HG02981 (cell line): ENCODE measurements around the gene LMO1.

Experiments used
- ATAC-seq: cut with Tn5 transposase; IDR thresholded peaks from one replicate; pipeline ENCODE4 v1.9.1; 2021; ENCODE audit warnings: mild to moderate bottlenecking, moderate library complexity; ENCODE audit not compliant: unreplicated experiment

Gene LMO1

DNA sequence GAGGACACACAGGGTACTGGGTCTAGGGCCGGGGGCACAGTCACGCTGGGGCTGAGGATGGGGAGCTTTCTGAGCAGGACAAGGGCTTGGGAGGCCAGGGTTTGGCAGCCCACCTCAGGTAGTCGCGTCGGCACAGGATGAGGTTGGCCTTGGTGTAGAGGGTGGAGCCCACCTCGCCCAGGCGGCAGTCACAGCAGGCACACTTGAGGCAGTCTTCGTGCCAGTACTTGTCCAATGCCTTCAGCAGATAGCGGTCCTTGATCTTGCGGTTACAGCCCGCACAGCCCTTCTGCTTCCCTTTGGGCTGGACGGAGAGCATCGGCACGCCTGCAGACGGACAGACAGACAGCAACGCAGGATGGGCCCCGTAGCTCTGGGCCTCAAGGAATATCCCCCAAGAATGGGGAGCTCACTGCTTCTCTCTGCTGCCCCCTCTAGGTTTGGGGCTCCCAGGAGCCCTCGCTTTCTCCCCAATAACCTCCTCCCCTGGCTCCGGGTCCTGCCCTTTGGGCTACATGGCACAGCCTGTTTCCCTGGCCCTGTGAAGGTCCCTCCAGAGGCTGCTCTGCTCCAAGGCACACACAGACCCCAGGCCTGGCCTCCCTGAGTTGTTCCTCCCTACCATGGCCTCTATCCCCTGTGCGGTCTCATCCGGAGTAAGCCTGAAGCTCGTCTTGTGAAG, 33.4 kb downstream of the LMO1 start:
- no peak for ATAC-seq

DNA sequence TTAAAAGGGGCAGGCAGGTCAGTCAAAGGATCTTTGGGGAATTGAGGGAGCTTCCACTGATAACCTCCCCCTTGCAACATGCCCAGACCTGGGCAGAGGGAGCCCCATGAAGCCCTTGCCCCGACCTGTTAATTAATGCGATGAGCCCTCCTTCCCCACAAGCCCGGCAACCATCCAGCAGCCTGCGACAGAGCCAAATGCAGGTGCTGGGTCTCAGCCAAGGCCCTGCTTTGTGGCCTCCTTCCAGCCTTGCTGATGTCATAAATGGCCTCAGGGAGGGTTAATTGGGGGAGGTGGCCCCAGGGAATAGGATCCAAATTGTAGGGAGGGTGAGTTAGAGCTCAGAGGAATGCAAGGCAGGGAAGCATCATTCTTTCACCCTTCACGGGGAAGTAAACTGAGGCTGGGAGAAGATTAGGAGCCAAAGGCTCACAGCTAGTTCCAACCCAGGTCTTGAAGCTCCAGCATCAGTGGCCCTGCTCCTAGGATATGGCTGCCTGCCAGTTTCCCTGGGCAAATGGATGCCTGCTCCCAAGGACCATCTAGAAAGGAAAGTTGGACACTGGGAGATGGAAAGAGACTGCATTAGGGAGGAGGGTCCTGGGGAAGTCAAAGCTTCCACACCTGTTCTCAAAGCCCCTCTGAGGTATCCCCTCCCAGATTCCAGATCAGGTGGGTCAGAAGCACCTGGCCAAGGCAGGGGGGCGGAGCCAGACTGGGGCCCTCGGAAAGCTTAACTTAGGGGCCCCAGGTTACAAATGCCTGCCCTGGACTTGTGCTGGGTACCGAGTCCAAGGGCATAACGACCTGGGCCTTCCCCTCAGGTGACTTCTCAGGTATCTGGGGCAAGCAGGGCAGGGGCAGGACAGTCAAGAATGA, 34.1 kb downstream of the LMO1 start:
- no peak for ATAC-seq

DNA sequence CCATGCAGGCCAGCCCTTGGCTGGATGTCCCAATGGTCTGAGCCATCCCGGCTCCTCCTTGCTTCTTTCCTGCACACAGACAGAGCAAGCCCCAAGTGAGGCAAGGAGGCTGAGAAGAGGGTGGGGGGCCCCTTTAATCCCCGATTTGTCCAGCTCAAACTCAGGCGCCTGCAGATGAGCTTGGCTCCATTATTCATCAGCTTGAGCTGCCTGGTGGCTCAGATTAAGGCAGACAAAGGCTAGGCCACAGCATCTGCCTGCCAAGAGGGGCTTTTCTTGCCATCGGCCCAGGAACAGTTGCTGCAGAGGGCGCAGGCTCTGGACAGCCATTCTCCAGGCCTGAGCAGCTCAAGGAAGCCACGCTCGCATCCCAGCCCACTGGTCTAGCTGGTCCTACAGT, 35.4 kb downstream of the LMO1 start:
- ATAC-seq = no peak

DNA sequence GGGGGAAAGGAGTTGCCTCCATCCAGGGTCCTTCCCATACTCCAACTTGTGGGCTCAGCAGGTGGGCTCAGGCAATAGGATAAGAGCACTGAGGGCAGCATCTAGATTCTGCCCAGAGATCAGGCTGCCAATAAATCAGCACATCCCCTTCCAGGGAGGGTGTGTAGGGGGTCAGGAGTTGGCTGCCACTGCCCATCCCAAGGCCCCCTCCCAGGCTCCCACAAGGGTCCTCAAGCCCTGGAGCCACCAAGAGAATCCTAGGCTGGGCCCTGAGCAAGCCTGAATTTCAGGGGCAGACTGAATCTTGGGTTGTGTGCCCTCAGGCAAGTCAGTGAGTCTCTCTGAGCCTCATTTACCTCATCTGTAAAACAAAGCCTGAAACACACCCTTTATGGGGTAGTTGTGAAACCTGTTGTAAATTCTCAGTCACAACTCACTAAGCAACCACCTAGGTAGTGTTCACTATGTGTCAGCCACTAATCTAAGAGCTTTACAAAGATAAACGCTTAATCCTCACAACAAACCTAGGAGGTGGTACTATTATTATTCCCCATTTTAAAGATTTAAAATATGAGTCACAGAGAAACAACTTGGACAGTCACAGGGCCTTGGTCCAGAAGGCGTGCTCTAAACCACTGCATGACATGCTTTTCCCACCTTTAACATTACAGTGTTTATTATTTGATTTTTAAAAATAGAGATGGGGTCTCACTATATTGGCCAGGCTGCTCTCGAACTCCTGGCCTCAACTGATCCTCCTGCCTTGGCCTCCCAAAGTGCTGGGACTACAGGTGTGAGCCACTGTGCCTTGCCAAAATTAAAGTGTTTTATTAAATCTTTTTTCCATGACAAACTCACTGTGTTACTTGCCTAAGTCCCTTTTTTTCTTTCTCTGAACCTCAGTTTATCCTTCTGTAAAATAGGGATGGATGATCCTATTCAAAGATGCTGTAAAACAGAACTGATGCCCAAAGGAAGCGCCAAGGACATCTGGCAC, 36.2 kb downstream of the LMO1 start:
- no peak for ATAC-seq

DNA sequence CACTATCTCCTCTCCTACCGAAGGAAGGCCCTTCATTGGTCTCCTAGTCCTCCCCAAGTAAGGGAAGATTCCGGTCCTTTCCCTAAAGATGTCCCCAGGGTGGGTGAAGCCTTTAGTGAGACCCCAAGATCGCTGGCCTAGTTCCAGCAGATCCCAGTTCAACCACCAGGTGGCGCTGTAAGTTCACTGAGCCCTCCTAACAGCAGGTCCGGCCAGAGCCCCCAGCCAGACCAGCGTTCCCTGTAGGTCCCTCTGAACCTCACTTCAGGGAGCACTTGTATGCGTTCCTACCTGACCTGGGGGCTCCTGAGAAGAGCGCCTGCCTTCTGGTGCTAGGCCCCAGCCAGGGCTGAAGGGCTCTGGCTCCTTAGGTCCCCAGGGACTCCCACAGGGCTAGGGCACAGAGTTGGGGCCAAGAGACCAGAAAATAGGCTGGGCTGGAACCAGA, 38.1 kb downstream of the LMO1 start:
- peak; percentile 55 for ATAC-seq

DNA sequence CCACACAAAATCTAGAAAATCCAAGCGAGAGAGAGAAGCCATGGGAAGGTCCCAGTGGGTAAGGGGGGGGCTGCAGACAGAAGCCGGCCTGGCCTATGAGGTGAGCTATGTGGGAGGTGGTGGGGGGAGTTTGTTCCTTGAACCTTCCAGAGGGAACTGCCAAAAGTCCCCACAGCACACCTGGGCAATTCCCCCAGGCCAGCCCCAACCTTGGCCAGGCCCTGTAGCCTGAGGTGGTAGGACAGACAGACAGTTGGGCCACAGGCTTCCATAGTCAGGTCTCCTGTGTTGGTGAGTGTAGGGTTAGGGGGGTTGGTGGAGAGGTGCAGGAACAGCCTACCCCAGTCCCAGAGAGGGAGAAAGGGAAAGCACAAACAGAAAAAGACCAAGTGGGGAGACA, 39.0 kb downstream of the LMO1 start:
- no peak for ATAC-seq

DNA sequence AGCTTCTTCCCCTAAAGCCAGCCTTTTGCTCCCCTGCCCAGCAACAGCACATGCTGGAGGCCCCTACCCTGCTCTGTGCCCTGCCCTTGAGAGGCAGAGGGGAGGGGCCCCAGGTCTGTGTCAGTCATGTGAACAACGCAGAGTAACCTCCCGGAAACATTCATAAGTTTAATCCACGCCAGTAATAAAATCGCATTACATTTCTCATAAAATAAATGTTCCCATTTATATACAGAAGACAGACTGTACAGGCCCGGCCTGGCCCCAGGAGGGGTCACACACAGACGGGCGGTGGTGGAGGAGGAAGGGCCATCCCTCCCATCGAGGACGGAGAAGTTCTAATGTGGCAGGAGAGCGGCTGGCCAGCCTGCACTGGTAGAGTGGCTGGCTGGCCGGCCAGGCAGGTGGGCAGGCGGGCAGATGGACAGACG, 39.5 kb downstream of the LMO1 start:
- ATAC-seq = no peak

DNA sequence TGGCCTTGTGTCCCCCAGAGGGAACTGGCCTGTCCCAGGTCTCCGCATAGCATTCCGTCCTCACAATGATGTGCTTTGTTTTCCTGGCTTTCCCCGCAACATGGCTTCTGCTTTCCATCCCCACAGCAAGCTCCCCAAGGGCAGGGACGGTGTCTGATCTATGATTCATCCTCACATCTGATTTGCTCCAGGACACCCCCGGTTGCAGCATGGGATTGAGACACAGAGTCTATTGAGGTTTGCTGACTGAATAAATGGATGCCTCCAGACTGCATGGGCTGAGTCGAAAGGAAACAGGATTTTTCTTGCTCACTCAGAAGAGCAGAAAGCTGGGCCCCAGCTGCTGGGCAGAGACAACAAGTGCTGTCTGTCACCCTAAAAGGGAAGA, 40.2 kb downstream of the LMO1 start:
- ATAC-seq = no peak

DNA sequence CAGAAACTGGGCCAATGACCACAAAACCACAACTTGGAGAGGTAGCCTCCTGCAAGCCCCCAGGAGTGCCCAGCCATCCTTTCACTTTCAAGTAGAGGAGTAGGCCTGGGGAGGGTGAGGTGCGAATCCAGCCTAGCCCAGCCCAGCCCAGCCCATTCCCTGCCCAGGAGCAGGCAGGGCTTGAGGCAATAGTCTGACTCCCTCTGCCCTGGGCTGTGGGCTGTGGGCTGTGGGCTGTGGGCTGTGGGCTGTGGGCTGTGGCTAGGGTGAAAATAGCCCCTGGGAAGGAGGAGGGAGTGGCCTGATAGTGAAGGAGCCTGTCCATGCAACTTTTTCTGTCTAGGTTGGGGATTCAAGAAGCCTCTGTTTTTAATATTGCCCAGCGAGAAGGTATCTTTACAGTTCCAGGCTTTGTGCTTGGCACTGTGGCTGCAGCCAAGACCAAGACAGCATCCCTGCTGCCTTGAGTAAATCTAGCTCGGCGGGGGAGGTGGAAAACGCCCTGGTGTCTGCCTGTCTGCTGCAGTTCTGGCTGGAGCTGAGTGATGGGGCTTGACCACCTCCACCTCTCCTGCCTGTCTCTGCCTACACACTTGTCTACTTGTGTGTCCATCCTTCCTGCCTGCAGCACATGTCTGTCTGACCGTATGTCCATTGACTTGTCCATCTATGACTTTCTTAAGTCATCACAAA, 40.7 kb downstream of the LMO1 start:
- no peak for ATAC-seq

DNA sequence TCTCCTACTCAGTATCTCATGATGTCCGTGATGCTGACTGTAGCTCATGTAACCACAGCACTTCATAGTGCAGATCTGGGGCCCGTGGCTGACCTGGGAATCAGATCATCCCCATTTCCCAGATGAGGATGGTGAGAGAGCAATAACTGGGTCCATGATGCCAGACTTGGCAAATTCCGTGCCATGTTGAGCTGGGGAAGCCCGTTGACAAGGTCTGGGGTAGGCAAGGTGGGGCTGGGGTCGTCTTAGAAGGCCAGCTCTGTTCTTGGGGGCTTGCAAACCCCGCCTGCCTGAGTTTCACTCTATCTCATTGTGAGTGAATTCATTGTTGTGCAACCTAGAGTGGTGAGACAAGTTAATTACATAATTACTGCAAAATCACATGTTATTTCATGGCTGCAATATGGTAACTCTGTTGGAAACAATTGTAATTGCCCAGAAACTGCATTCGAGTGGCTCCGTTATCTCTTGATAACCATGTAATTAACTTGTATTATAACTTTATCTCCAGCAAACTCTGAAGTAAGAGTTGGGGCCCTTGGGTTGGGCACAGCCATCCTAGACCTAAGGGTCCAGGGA, 41.7 kb downstream of the LMO1 start:
- no peak for ATAC-seq

DNA sequence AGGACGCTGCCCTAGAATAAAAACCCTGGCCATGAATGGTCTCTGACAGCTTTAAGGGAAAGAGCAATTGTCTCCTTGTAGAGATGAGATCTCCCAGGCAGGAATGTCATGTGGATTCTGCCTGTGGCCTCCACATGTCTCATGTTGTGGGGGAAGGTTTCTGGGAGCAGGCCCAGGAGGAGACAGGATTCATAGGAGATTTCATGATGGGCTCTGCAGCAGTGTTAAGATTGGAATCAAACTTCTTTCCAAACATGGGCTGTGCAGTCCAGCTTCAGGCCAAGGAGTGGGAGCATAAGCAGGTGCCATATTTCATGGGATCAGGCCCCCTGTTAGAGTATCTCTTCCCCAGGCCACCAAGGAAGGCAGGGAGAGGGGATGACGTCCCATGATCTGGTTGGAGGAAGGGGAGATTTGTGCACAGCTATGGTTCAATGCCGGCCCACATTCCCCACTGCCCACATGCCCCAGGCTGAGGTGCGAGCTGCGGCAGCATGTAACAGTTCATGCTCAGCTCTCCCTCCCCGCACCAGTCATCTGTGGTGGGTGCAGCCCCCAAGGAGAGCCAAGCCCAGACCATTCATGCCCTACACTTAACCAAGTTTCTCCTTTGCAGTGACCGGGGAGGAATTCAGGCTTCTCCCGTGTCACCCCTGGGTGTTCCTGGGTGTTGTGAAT, 42.5 kb downstream of the LMO1 start:
- ATAC-seq = no peak

DNA sequence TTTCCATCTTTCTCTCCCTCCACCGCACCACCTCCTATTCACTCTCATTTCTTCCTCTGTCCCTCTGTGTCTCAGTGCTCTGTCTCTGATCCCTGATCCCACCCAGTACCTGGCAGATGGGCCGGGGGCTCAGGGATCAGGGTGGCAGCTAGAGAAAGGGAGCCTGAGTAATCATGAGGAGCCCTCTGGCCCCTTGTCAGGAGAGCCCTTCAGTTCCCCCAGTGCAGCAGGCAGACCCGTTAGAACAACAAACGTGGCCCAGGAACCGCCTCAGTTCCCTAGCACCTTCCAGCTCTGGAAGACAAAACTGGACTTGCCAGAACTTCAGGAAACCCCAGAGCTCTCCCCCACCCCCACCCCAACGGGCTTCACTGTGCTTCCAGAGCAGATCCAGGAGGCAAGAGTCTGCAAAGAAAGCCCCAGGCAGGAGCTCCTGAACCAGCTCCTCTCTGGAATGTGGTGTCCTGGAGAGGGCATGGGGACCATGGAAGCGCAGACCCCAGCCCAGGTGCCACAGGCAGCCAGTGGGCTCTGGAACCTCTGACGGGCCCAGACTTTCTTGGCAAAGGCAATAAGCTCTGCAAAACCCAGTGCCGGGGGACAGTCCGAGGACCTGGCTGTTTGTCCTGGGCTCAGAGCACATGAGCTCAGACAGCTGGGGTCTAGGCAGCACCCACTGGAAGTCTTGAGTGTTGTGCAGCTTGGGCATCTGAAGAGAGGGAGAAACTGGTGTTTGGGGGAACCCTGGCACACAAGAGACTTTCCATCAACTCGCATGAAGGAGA, 43.2 kb downstream of the LMO1 start:
- ATAC-seq = no peak

DNA sequence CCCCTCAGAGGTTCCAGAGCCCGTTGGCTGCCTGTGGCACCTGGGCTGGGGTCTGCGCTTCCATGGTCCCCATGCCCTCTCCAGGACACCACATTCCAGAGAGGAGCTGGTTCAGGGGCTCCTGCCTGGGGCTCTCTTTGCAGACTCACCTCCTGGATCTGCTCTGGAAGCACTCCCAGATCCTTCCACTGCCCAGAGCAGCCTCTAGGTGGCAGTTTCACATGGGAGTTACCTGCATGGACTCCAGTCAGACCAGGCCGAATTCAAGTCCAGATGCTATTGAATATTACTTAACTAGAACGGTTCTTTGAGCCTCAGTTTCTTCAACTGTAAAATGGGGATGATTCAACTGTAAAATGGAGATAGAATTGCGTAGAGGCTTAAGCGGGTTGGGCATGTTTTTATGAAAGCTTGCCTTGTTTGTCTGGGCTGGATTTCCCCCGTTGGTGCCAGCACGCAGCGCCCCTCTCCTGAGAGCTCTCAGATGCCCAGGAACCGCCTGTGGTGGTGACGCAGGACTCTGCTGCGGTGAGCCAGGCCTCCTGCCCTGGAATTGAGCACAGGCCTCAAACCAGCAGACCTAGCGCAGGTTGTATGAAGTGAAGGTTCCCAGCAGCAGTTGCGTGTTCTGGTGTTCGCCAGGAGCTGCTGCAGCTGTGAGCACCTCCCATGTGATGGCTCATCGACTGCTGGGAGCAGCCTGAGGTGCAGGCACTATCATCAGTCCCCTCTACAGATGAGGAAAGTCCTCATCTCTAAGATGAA, 44.2 kb downstream of the LMO1 start:
- no peak for ATAC-seq

DNA sequence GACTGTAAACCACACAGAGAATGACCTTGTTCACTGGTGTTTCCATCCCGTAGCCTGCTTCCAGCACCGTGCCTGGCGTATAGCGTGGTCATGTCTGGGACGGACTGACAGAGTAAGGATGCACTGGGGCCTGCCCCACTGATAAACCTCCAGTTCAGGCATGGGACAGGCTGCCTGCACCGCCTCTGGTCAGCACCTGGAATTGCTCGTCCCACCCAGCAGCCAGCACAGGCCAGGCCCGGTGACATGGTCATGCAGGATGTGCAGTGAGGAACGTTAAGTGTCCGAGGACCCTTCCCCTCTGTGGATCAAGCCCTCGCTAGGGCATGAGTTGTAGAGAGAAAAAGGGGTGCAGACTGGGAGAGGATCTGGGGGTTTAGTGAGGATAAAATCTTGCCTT, 44.8 kb downstream of the LMO1 start:
- ATAC-seq = no peak

DNA sequence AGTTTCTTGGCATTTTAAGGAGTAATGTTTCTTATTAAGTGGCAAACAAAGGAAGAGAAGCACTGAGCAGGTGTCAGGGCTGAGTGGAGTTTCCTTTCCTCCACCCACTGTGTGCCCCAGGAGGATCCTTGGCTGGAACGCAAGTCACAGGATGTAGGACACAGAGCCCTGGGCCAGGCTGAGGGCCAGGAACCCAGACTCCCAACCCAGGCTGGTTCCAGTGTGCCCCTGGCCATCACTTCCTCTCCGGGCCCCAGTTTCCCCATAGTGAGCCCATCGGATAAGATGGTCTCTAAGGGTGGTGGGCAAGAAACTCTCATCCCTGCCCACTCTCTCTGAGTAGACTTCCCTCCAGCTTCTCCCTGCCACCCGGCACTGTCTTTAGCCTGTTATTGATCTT, 45.3 kb downstream of the LMO1 start:
- ATAC-seq = no peak

DNA sequence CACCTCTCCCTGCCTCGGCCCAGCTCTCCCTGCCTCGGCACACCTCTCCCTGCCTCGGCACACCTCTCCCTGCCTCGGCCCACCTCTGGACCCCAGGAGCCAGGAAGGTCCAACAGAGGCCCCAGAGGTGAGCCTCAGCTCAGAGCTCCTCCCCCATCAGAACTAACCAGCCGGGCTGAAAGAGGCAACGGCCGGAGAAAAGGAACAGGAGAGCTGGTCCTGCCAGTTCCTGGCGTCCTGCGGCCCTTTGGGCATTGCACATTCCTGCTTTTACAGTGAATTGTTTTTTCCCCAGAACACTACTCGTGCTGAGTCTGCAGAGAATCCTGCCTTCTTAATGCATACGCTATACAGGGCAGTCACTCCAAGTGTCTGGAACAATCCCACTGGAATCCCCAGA, 45.8 kb downstream of the LMO1 start:
- ATAC-seq = no peak

DNA sequence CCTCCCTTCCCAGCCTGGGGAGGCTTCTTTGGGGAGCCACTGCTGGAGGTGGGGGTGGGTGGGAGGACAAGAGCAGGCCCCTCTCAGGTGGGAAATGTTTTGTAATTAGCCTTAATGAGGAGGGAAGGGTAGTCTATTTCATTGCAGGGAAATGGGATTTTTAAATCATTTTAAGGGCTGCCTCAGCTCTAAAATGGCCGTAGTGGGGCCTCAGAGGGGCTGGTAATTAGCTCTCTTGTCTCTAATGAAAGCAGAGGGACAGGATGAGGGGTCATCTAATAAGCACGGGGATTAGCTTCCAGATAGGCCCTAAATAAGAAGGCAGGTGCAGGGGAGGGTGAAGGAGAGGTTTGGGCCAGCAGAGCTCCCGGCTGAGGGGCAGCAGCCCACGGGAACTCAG, 46.5 kb downstream of the LMO1 start:
- ATAC-seq = no peak

DNA sequence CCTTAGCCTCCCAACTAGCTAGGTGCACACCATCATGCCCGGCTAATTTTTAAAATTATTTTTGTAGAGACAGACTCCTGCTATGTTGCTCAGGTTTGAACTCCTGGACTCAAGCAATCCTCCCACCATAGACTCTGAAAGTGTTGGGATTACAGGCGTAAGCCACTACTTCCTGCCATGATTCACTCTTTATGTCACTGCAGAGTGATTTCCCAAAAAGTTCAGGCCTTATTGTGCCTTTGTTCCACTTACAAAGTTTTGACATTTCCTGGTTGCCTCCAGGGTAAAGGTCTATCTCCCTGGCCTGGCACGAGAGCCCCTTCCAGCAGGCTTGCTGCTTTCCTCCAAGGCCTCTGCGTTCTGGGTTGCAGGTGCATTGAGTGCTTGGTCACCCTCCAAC, 50.3 kb downstream of the LMO1 start:
- ATAC-seq = no peak
